ENCODE results near the gene RHOB.

RHOB gene

GRCh38 chr2:20436716-20437470, 10.0 kb upstream of the RHOB start:
- no peak for DNase-seq

- no peak for DNase-seq
Measured at GRCh38 chr2:20438334-20439192, 8.3 kb upstream of the RHOB start.

DNA sequence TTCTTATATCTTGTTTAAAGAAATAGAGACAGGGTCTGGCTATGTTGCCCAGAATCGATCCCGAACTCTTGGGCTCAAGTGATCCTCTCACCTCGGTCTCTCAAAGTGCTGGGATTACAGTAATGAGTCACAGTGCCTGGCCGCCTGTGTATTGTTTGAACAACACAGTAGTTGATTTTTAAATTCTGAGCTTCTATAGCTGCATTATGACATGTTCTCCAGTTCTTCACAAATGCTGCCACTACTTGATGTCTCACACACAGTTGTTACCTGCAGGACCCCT, 7.7 kb upstream of the RHOB start:
- no peak for DNase-seq

DNA sequence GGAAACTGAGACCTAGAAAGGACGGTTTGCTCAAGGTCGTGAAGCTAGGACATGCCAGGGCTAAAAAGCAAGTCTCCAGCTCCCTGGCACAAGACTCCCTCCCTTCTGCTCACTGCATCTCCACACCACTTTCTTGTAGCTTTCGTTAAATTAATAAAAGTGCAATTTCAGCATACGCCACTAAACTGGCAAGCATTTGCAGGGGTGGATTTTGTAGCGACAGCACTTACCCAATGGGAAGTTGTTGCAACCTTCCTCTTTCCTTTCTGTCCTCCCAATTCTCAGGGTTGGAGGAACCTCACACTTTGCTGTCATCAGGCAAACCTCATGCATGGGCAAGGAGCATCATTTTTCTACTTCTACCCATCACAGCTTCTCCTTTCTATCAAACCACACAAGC, 7.4 kb upstream of the RHOB start:
- peak in 1 of 56 donors; percentile 21 for DNase-seq

- no peak for DNase-seq
Measured at GRCh38 chr2:20440001-20440560, 6.8 kb upstream of the RHOB start.

GRCh38 chr2:20443276-20443920, 3.5 kb upstream of the RHOB start:
- no peak for DNase-seq

DNA sequence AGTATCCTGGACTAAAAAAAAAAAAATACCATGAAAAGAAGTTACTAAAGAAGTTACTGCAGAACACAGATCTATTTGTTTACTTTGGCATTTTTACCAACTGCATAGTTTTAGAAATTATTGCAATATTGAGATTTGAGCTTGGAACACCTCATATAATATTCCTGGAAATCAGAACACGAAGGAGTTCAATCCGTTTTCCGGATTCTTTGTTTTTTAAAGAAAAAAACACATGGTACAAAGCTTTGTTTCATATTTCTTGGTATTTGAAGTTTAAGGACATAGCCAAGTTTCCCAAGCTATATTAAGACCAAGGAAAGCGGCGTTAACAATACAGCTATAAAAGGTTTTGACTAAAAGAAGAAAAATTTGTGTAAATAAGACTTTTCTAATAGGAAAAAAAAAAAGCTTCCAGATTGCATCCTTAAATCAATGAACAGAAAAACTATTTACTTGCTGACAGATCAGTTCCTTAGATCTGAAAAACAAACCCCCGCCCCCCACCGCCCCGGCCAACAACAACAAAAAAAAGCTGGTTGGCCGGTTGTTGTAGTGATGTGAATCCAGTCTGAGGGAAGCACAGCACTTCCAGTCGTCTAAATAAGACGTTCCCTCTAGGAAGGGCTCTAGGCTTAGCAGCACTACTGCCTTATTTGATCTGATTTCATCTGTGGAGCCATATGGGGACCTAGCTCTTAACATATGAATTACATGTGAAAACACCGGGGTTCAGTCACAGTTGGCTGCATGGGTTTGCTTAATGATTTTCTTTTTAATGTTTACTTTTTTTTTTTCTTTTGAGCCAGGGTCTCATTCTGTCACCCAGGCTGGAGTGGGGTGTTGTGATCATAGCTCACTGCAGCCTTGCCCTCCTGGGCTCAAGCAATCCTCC, 2.5 kb upstream of the RHOB start:
- DNase-seq = peak in 3 of 56 donors; percentile 14 to 30 (median 27)

- DNase-seq = no peak
Measured at GRCh38 chr2:20444993-20445910, 1.6 kb upstream of the RHOB start.

- DNase-seq = peak in 2 of 56 donors; percentile 46 to 64
Measured at GRCh38 chr2:20446255-20446916, 488 bp upstream of the RHOB start.

DNA sequence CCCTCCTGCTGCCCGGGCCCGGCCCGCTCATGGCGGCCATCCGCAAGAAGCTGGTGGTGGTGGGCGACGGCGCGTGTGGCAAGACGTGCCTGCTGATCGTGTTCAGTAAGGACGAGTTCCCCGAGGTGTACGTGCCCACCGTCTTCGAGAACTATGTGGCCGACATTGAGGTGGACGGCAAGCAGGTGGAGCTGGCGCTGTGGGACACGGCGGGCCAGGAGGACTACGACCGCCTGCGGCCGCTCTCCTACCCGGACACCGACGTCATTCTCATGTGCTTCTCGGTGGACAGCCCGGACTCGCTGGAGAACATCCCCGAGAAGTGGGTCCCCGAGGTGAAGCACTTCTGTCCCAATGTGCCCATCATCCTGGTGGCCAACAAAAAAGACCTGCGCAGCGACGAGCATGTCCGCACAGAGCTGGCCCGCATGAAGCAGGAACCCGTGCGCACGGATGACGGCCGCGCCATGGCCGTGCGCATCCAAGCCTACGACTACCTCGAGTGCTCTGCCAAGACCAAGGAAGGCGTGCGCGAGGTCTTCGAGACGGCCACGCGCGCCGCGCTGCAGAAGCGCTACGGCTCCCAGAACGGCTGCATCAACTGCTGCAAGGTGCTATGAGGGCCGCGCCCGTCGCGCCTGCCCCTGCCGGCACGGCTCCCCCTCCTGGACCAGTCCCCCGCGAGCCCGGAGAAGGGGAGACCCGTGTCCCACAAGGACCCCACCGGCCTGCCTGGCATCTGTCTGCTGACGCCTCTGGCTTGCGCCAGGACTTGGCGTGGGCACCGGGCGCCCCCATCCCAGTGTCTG, 767 bp downstream of the RHOB start:
- DNase-seq = peak in 47 of 56 donors; percentile 31 to 82 (median 67)

- DNase-seq = peak in 32 of 56 donors; percentile 8 to 77 (median 50)
Measured at GRCh38 chr2:20448246-20448976, 1.5 kb downstream of the RHOB start.

DNA sequence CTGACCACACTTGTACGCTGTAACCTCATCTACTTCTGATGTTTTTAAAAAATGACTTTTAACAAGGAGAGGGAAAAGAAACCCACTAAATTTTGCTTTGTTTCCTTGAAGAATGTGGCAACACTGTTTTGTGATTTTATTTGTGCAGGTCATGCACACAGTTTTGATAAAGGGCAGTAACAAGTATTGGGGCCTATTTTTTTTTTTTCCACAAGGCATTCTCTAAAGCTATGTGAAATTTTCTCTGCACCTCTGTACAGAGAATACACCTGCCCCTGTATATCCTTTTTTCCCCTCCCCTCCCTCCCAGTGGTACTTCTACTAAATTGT, 2.1 kb downstream of the RHOB start:
- no peak for DNase-seq

DNA sequence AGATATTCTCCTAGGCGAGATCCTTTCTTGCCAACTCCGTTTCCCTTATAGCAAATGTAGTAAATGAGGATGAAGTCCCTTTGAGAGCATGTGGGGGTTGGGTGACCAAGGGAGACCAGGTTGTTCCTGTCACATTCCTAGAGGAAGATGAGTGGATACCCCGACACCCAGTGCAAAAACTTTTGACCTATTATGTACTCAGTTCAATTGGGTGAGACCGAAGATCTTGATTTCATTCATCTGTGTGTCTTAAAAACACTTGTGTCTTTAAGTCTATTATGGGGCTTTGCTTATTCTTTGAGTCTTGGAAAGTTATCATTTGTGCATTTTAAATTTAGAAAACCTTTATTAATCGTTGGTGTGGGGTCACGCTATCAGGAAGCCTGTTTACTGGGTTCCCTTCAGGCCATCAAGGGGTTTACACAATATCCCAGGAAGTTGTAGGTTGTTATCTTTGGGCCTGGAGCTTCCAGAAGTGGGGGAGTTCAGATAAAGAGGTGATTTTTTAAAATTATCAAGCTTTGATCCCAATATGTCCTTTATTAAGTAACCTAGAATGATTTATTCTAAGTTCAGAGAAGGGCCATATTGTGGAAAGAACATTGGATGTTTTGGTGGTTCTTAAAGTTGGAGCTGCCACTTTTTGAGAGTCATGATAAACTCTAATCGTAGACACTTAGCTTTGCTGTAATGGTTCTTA, 2.8 kb downstream of the RHOB start:
- DNase-seq = peak in 4 of 56 donors; percentile 23 to 45 (median 32)

DNA sequence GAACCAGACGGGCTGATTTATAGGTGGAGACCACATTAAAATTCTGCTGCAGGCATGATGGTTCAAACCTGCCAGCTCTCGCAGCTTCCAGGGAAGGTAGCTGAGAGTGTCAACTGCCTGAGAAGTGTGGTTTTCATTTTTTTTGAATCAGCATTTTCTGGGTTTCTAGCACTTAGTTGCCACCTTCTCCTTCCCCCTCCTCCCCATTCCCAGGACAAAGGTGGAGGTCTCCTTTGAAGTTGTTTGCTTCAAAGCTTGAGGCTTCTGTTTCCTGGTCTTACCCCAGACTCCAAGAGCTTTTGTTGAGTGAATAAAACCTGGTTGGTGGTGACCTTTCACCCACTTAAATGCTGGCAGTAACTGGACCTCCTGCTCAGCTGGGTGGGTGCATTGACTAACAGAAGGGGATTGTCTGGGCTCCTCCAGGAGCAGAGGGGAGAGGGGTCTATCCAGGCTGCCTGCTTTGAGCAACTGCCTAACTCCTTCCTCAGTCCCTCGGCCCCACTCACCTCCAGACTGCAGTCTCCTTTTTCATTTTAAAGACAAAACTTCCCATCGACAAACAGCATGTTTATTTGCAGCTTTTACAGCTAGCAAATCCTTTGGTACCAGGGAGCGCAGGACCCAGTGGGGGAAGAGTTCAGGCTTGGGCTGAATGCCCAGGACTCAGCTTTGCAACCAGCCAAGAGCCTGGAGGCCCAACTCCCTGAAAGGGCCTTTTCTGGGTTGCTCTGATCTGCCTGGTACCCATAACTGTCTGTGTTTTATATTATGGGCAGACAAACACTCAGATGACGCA, 3.5 kb downstream of the RHOB start:
- peak in 54 of 56 donors; percentile 43 to 92 (median 80) for DNase-seq

- no peak for DNase-seq
Measured at GRCh38 chr2:20451000-20451290, 4.1 kb downstream of the RHOB start.

DNA sequence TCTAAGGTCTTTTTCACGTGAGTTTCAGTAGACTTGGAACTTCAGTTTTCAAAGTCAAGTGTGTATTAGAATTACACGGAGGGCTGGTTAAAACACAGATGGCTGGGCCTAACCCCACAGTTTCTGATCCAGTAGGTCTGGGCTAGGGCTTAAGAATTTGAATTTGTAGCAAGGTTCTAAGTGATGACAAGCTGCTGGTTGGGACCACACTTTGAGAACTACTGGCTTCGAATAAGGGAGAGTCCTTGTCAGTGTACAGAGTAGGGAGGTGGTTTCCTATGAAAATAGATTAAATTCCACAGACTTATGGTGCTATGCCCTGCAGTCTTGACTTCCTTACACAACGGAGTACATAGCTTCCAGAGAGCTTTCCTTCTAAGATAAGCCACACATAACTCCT, 4.5 kb downstream of the RHOB start:
- no peak for DNase-seq
